HepG2 (cell line): ENCODE measurements around the gene ATP6V0E1. TPM values are rescaled to one million over a fixed set of nuclear protein-coding genes. Genes with fewer than 3 reads are reported as not detected.

Source experiments
- CENPT ChIP-seq: sonication (generic); formaldehyde crosslinking; IDR thresholded peaks from 2 replicates; pipeline ENCODE4 v1.8.0; 2022; ENCODE audit warnings: low read depth, mild to moderate bottlenecking, moderate library complexity, missing genetic modification reagents
- IRF2 ChIP-seq: IDR thresholded peaks from 2 replicates; pipeline ENCODE4 v1.6.1; 2018; ENCODE audit warnings: missing genetic modification reagents, missing compliant biosample characterization
- MTA1 ChIP-seq: sonication (generic); formaldehyde crosslinking; IDR thresholded peaks from 2 replicates; pipeline ENCODE4 v1.4.0; 2020; ENCODE audit warnings: missing genetic modification reagents, mild to moderate bottlenecking, borderline replicate concordance
- NR2F2 ChIP-seq: IDR thresholded peaks from 2 replicates; pipeline ENCODE4 v1.6.1; 2012; ENCODE audit warnings: low read depth, inconsistent platforms, borderline replicate concordance
- XBP1 ChIP-seq: sonication (generic); formaldehyde crosslinking; IDR thresholded peaks from 2 replicates; pipeline ENCODE4 v1.5.0; 2020; ENCODE audit warnings: missing genetic modification reagents
- ZNF160 ChIP-seq: sonication (generic); formaldehyde crosslinking; IDR thresholded peaks from 2 replicates; pipeline ENCODE4 v1.8.0; 2022; ENCODE audit warnings: mild to moderate bottlenecking, inconsistent platforms, missing genetic modification reagents
- ZNF543 ChIP-seq: sonication (generic); formaldehyde crosslinking; IDR thresholded peaks from 2 replicates; pipeline ENCODE4 v1.4.0; 2020; ENCODE audit warnings: mild to moderate bottlenecking, missing genetic modification reagents
- ZNF766 ChIP-seq: sonication (generic); formaldehyde crosslinking; IDR thresholded peaks from 2 replicates; pipeline ENCODE4 v1.5.0; 2020; ENCODE audit warnings: missing genetic modification reagents, borderline replicate concordance
- polyA plus RNA-seq, 8 experiments: library from polyadenylated mRNA; depleted of rRNA in 3 of 8; stranded (reverse) in 7 of 8; unstranded in 1 of 8; fragments of >200 nt; fragmentation: Illumina TruSeq in 4 of 8; extraction: Trizol in 4 of 8; gene quantifications; 2 replicates each; pipeline versions ENCODE4 v1.2.1 to v1.2.3, GENCODE V29; 2011 to 2016; ENCODE audit warnings: low read depth in 4 of 8, missing spikeins in 1 of 8, mixed read lengths in 1 of 8; ENCODE audit not compliant: insufficient read depth in 1 of 8
- total RNA-seq, 5 experiments: library from RNA; depleted of rRNA; stranded (reverse); fragments of >200 nt; fragmentation: Illumina TruSeq; extraction: Trizol; gene quantifications; 2 replicates each; pipeline ENCODE4 v1.2.3, GENCODE V29; 2016; ENCODE audit warnings: low read depth in 1 of 5
- TF ChIP-seq, protein P1 (sequence below): sonication (generic); formaldehyde crosslinking; IDR thresholded peaks from 2 replicates; pipeline ENCODE4 v1.9.0; 2021; ENCODE audit warnings: mild to moderate bottlenecking, missing genetic modification reagents
- TF ChIP-seq, protein P2 (sequence below): sonication (generic); formaldehyde crosslinking; IDR thresholded peaks from 2 replicates; pipeline ENCODE4 v1.4.0; 2020; ENCODE audit warnings: mild to moderate bottlenecking, missing genetic modification reagents

Gene ATP6V0E1
- total and polyA plus RNA-seq, 2 of the 13 experiments (the other 11 are each of a cell fraction or from before 2014, with no cell fraction given): 143 to 215 TPM

DNA sequence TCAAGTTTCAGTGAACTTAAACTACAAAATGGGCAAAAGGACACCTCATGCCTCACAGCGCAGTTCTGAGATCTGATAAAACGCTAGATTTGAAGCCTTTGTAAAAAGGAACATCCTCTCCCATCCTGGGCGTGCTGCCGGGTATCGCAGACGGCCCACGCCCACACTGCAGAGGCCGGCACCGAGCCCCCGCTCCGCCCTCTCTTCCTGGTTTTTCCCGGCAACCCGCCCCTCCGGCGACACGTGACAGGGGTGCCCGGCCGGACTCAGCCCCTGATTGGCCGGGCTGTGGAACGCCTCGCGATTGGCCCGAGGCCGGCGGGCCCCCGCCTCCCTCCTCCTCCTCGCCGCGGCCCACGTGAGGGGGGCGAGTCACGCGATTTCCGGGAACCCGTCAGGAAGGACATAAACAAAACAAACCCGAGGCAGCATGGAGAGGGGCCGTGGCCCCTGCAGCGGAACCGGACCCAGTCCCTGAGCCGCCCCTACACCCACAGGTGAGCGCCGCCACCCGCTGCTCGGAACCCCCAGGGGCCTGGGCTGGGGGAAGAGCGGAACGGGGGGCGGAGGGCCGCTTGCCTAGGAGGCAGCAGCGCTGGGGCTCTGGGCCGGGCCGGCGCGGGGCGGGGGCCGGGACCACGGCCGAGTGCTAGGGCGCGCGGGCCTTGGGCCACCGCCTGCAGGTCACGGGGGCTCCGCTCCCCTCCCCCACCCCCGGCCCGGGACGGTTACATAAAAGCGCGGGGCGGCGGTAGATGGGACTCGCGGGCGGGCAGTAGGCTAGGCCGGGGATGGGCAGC is 72.6 kb downstream of the ATP6V0E1 start, which contains the start of gene CREBRF (continued):
- TF ChIP-seq, protein P1, sequence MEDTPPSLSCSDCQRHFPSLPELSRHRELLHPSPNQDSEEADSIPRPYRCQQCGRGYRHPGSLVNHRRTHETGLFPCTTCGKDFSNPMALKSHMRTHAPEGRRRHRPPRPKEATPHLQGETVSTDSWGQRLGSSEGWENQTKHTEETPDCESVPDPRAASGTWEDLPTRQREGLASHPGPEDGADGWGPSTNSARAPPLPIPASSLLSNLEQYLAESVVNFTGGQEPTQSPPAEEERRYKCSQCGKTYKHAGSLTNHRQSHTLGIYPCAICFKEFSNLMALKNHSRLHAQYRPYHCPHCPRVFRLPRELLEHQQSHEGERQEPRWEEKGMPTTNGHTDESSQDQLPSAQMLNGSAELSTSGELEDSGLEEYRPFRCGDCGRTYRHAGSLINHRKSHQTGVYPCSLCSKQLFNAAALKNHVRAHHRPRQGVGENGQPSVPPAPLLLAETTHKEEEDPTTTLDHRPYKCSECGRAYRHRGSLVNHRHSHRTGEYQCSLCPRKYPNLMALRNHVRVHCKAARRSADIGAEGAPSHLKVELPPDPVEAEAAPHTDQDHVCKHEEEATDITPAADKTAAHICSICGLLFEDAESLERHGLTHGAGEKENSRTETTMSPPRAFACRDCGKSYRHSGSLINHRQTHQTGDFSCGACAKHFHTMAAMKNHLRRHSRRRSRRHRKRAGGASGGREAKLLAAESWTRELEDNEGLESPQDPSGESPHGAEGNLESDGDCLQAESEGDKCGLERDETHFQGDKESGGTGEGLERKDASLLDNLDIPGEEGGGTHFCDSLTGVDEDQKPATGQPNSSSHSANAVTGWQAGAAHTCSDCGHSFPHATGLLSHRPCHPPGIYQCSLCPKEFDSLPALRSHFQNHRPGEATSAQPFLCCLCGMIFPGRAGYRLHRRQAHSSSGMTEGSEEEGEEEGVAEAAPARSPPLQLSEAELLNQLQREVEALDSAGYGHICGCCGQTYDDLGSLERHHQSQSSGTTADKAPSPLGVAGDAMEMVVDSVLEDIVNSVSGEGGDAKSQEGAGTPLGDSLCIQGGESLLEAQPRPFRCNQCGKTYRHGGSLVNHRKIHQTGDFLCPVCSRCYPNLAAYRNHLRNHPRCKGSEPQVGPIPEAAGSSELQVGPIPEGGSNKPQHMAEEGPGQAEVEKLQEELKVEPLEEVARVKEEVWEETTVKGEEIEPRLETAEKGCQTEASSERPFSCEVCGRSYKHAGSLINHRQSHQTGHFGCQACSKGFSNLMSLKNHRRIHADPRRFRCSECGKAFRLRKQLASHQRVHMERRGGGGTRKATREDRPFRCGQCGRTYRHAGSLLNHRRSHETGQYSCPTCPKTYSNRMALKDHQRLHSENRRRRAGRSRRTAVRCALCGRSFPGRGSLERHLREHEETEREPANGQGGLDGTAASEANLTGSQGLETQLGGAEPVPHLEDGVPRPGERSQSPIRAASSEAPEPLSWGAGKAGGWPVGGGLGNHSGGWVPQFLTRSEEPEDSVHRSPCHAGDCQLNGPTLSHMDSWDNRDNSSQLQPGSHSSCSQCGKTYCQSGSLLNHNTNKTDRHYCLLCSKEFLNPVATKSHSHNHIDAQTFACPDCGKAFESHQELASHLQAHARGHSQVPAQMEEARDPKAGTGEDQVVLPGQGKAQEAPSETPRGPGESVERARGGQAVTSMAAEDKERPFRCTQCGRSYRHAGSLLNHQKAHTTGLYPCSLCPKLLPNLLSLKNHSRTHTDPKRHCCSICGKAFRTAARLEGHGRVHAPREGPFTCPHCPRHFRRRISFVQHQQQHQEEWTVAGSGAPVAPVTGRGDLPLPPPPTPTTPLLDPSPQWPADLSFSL (CRISPR knock-in tag): no peak
- TF ChIP-seq XBP1 (CRISPR knock-in tag) (no peak), ZNF160 (CRISPR knock-in tag) (no peak), CENPT (CRISPR knock-in tag) (no peak), ZNF766 (CRISPR knock-in tag) (no peak), NR2F2 (no peak), MTA1 (CRISPR knock-in tag) (no peak), ZNF543 (CRISPR knock-in tag) (no peak), IRF2 (peak; percentile 86)
- TF ChIP-seq, protein P2, sequence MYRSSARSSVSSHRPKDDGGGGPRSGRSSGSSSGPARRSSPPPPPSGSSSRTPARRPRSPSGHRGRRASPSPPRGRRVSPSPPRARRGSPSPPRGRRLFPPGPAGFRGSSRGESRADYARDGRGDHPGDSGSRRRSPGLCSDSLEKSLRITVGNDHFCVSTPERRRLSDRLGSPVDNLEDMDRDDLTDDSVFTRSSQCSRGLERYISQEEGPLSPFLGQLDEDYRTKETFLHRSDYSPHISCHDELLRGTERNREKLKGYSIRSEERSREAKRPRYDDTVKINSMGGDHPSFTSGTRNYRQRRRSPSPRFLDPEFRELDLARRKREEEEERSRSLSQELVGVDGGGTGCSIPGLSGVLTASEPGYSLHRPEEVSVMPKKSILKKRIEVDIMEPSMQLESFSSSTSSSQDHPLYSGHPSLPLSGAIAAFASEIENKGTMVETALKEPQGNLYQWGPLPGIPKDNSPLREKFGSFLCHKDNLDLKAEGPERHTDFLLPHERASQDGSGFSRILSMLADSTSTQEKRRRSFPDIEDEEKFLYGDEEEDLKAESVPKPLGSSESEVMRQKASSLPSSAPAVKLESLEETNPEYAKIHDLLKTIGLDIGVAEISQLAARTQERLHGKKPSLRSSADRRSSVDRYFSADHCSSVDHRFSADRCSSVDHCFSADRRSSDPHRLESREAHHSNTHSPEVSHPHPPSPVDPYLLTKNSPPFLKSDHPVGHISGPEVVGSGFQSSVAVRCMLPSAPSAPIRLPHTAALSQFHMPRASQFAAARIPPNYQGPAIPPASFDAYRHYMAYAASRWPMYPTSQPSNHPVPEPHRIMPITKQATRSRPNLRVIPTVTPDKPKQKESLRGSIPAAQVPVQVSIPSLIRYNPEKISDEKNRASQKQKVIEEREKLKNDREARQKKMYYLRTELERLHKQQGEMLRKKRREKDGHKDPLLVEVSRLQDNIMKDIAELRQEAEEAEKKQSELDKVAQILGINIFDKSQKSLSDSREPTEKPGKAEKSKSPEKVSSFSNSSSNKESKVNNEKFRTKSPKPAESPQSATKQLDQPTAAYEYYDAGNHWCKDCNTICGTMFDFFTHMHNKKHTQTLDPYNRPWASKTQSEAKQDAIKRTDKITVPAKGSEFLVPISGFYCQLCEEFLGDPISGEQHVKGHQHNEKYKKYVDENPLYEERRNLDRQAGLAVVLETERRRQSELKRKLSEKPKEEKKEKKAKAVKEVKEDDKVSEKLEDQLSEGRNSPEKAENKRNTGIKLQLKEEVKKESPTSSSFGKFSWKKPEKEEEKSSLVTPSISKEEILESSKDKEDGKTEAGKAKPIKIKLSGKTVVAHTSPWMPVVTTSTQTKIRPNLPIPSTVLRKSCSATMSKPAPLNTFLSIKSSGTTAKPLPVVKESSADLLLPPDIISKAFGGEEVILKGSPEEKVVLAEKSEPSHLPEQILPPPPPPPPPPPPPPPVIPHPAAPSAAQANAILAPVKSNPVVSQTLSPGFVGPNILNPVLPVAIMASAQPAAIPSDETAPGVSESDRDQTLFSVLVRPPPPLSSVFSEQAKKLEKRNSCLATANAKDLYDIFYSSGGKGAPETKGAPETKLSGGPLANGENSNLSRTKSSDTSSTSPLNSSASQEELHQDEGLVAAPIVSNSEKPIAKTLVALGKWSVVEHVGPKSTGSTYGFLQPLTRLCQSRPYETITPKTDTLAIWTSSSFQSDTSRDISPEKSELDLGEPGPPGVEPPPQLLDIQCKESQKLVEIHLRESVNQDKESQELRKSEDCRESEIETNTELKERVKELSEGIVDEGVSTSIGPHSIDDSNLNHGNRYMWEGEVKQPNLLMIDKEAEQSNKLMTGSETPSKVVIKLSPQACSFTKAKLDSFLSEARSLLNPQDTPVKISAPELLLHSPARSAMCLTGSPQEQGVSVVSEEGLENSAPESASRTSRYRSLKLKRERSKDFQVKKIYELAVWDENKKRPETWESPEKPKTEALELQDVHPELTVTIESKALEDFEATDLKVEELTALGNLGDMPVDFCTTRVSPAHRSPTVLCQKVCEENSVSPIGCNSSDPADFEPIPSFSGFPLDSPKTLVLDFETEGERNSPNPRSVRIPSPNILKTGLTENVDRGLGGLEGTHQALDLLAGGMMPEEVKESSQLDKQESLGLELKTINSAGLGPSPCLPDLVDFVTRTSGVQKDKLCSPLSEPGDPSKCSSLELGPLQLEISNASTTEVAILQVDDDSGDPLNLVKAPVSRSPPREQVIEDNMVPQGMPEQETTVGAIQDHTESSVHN (CRISPR knock-in tag): no peak
